SK-N-SH treated with all-trans-retinoic acid at 6 μM for 48 hours (cell line): Measurements from ENCODE around the gene KIF13A.

ENCODE experiments used
- ARNTL ChIP-seq: fragments of 450-650 bp; formaldehyde crosslinking; IDR thresholded peaks from 2 replicates; pipeline ENCODE4 v1.5.0; 2020; ENCODE audit warnings: low read depth, mild to moderate bottlenecking, moderate library complexity, borderline replicate concordance
- ESRRG ChIP-seq: fragments of 250-450 bp; sonication (Bioruptor Pico); IDR thresholded peaks from 2 replicates; pipeline ENCODE4 v1.6.1; 2021; ENCODE audit warnings: mild to moderate bottlenecking
- GLIS3 ChIP-seq: fragments of 250-450 bp; sonication (Bioruptor Pico); IDR thresholded peaks from 2 replicates; pipeline ENCODE4 v1.5.0; 2020; ENCODE audit warnings: mild to moderate bottlenecking, moderate library complexity
- ISL1 ChIP-seq: fragments of 250-450 bp; sonication (Bioruptor Pico); IDR thresholded peaks from 2 replicates; pipeline ENCODE4 v2.1.2; 2022; ENCODE audit warnings: mild to moderate bottlenecking, moderate library complexity
- OSR1 ChIP-seq: fragments of 250-450 bp; sonication (Bioruptor Pico); IDR thresholded peaks from 2 replicates; pipeline ENCODE4 v1.8.0; 2022; ENCODE audit warnings: moderate library complexity, mild to moderate bottlenecking, inconsistent platforms
- PATZ1 ChIP-seq: fragments of 250-450 bp; sonication (Bioruptor Pico); IDR thresholded peaks from 2 replicates; pipeline ENCODE4 v1.8.0; 2020; ENCODE audit warnings: mild to moderate bottlenecking, moderate library complexity, borderline replicate concordance
- RARB ChIP-seq: fragments of 250-450 bp; sonication (Bioruptor Pico); IDR thresholded peaks from 2 replicates; pipeline ENCODE4 v1.8.0; 2021; ENCODE audit warnings: mild to moderate bottlenecking, moderate library complexity
- TCF4 ChIP-seq: fragments of 250-450 bp; sonication (Bioruptor Pico); IDR thresholded peaks from 2 replicates; pipeline ENCODE4 v1.8.0; 2021; ENCODE audit warnings: mild to moderate bottlenecking, moderate library complexity, borderline replicate concordance
- TOX ChIP-seq: fragments of 250-450 bp; sonication (Bioruptor Pico); IDR thresholded peaks from 2 replicates; pipeline ENCODE4 v1.8.0; 2021; ENCODE audit warnings: mild to moderate bottlenecking, moderate library complexity, borderline replicate concordance
- TSHZ2 ChIP-seq: fragments of 250-450 bp; sonication (Bioruptor Pico); IDR thresholded peaks from 2 replicates; pipeline ENCODE4 v1.5.0; 2020; ENCODE audit warnings: mild to moderate bottlenecking, moderate library complexity
- ZC3H10 ChIP-seq: fragments of 250-450 bp; sonication (Bioruptor Pico); IDR thresholded peaks from 2 replicates; pipeline ENCODE4 v1.5.1; 2021; ENCODE audit warnings: mild to moderate bottlenecking, moderate library complexity
- ZNF565 ChIP-seq: fragments of 450-650 bp; formaldehyde crosslinking; conservative IDR thresholded peaks from 2 replicates; pipeline ENCODE4 v1.5.0; 2020; ENCODE audit warnings: low read depth, mild to moderate bottlenecking, moderate library complexity

GRCh38 chr6:17871189-17871519, 116.3 kb downstream of the KIF13A start:
- TF ChIP-seq ESRRG (CRISPR knock-in tag) (no peak), TOX (CRISPR knock-in tag) (no peak), PATZ1 (CRISPR knock-in tag) (no peak), ARNTL (no peak), GLIS3 (CRISPR knock-in tag) (no peak), RARB (CRISPR knock-in tag) (no peak), ZNF565 (CRISPR knock-in tag) (no peak), OSR1 (CRISPR knock-in tag) (no peak), TSHZ2 (CRISPR knock-in tag) (no peak), ZC3H10 (CRISPR knock-in tag) (no peak), TCF4 (CRISPR knock-in tag) (no peak), ISL1 (no peak)
